HCT116 (cell line): ENCODE measurements around the gene METTL2B. TPM values are rescaled to one million over a fixed set of nuclear protein-coding genes. Genes with fewer than 3 reads are reported as not detected.

Experiments used
- ATAC-seq: fragments of 200-7000 bp; cut with Tn5 transposase; 2 replicates; pipeline ENCODE4 v1.9.1; 2020; ENCODE audit warnings: mild to moderate bottlenecking, moderate library complexity
- BruUV-seq: library from RNA; stranded (reverse); fragments of 400-500 nt; replicated peaks from 2 replicates; lab custom pipeline; 2021; lab: Mats Ljungman, UMichigan
- CTCF ChIA-PET: fragments of 300-600 bp; sonication (Branson Sonifier 250); formaldehyde crosslinking; loops from one replicate; lab custom pipeline; 2021; ENCODE audit warnings: antibody characterized with exemption; lab: Charles Lee
- POLR2A ChIA-PET: fragments of 300-600, 350-600 bp; sonication (Branson Sonifier 250); formaldehyde crosslinking; loops from one replicate; lab custom pipeline; 2021; ENCODE audit warnings: antibody characterized with exemption; lab: Charles Lee
- RAD21 ChIA-PET, 2 experiments: fragments of 300-600 bp; sonication (Branson Sonifier 250); formaldehyde crosslinking; loops; one replicate each; lab custom pipeline; 2023; ENCODE audit warnings: low total read pairs in 2 of 2; ENCODE audit not compliant: uncharacterized antibody in 2 of 2, unreplicated experiment in 2 of 2, low non-redundant PET in 1 of 2; lab: Charles Lee
- DNase-seq: peaks from one replicate; pipeline ENCODE4 v3.0.0-alpha.2; 2010; ENCODE audit warnings: low read depth, low spot score
- H2AFZ ChIP-seq: fragments of 200-600 bp; shearing (Covaris generic), sonication (generic); 2 replicates; pipeline ENCODE4 v1.6.1; 2017; ENCODE audit warnings: low read depth, mixed run types, mixed read lengths, antibody characterized with exemption, low read length; ENCODE audit not compliant: poor library complexity, severe bottlenecking
- H3K27ac ChIP-seq: 2 replicates; pipeline ENCODE4 v1.5.1; 2012; ENCODE audit warnings: low read depth, low read length
- H3K27me3 ChIP-seq: fragments of 200-600 bp; sonication (generic); 2 replicates; pipeline ENCODE4 v1.6.1; 2016; ENCODE audit warnings: mixed run types, low read length, mixed read lengths; ENCODE audit not compliant: insufficient read depth
- H3K36me3 ChIP-seq, 2 experiments: fragments of 200-500 bp in 1 of 2; fragments of 200-600 bp in 1 of 2; sonication (Bioruptor generic) in 1 of 2; sonication (generic) in 1 of 2; 2 replicates each; pipeline versions ENCODE4 v1.5.1 to v1.6.1; 2014 to 2016; ENCODE audit warnings: low read length in 2 of 2, inconsistent platforms in 1 of 2, mixed read lengths in 1 of 2, mixed run types in 1 of 2; ENCODE audit not compliant: insufficient read depth in 2 of 2, control insufficient read depth in 1 of 2
- H3K4me1 ChIP-seq, 2 experiments: fragments of 200-600 bp in 1 of 2; sonication (generic) in 1 of 2; 2 replicates each; pipeline versions ENCODE4 v1.5.1 to v1.6.1; 2012 to 2017; ENCODE audit warnings: low read length in 2 of 2, inconsistent platforms in 1 of 2, mild to moderate bottlenecking in 1 of 2, mixed read lengths in 1 of 2, mixed run types in 1 of 2, moderate library complexity in 1 of 2; ENCODE audit not compliant: insufficient read depth in 2 of 2, control insufficient read depth in 1 of 2
- H3K4me2 ChIP-seq: fragments of 200-600 bp; sonication (generic); 2 replicates; pipeline ENCODE4 v1.6.1; 2017; ENCODE audit warnings: mixed run types, low read length, mixed read lengths
- H3K4me3 ChIP-seq, 2 experiments: fragments of 200-600 bp in 1 of 2; sonication (generic) in 1 of 2; replicated peaks in 1 of 2; 2 replicates each; pipeline ENCODE4 v1.5.1; 2011 to 2016; ENCODE audit warnings: low read length in 2 of 2, control low read depth in 1 of 2, low read depth in 1 of 2, mild to moderate bottlenecking in 1 of 2, mixed read lengths in 1 of 2, mixed run types in 1 of 2
- H3K79me2 ChIP-seq: fragments of 200-600 bp; sonication (generic); 2 replicates; pipeline ENCODE4 v1.6.1; 2017; ENCODE audit warnings: mild to moderate bottlenecking, mixed run types, low read length, moderate library complexity, mixed read lengths; ENCODE audit not compliant: insufficient read depth
- H3K9ac ChIP-seq: fragments of 200-600 bp; sonication (generic); 2 replicates; pipeline ENCODE4 v1.6.1; 2016; ENCODE audit warnings: low read length, mixed read lengths
- H3K9me2 ChIP-seq: fragments of 200-600 bp; sonication (generic), shearing (Covaris generic); 2 replicates; pipeline ENCODE4 v1.6.1; 2017; ENCODE audit warnings: mixed run types, mild to moderate bottlenecking, moderate library complexity; ENCODE audit not compliant: insufficient read depth
- H3K9me3 ChIP-seq, 2 experiments: fragments of 200-500 bp in 1 of 2; fragments of 200-600 bp in 1 of 2; sonication (Bioruptor generic) in 1 of 2; sonication (generic) in 1 of 2; 2 replicates each; pipeline ENCODE4 v1.6.1; 2014 to 2017; ENCODE audit warnings: low read length in 2 of 2, mixed read lengths in 2 of 2, inconsistent platforms in 1 of 2, low read depth in 1 of 2, mild to moderate bottlenecking in 1 of 2, mixed run types in 1 of 2, moderate library complexity in 1 of 2; ENCODE audit not compliant: control insufficient read depth in 1 of 2, insufficient read depth in 1 of 2
- H4K20me1 ChIP-seq: fragments of 200-600 bp; sonication (generic), shearing (Covaris generic); 2 replicates; pipeline ENCODE4 v1.6.1; 2017; ENCODE audit warnings: mixed run types, mild to moderate bottlenecking, moderate library complexity; ENCODE audit not compliant: insufficient read depth
- ELF1 ChIP-seq: IDR thresholded peaks from 2 replicates; pipeline ENCODE4 v1.6.1; 2012; ENCODE audit warnings: low read depth, borderline replicate concordance
- EZH2 ChIP-seq: fragments of 200-600 bp; sonication (generic); IDR thresholded peaks from 2 replicates; pipeline ENCODE4 v1.6.1; 2017; ENCODE audit warnings: antibody characterized with exemption, mixed run types
- EZH2phosphoT487 ChIP-seq: fragments of 200-600 bp; IDR thresholded peaks from 2 replicates; pipeline ENCODE4 v1.6.1; 2018; ENCODE audit warnings: antibody characterized with exemption, borderline replicate concordance
- MAX ChIP-seq: IDR thresholded peaks from 2 replicates; pipeline ENCODE4 v1.6.1; 2012
- POLR2AphosphoS5 ChIP-seq: IDR thresholded peaks from 2 replicates; pipeline ENCODE4 v1.6.1; 2011; ENCODE audit warnings: mild to moderate bottlenecking, low read depth, low read length, moderate library complexity
- REST ChIP-seq: IDR thresholded peaks from 2 replicates; pipeline ENCODE4 v1.6.1; 2012; ENCODE audit warnings: low read depth
- YY1 ChIP-seq: IDR thresholded peaks from 2 replicates; pipeline ENCODE4 v1.6.1; 2011; ENCODE audit warnings: low read length, low read depth, moderate library complexity, mild to moderate bottlenecking; ENCODE audit not compliant: insufficient replicate concordance; ENCODE audit errors: extremely low read depth
- intact Hi-C: fragments of 100-400 bp; cut with micrococcal nuclease; formaldehyde crosslinking; loops from 2 replicates; pipeline ENCODE4 v1.10.0; 2022
- total RNA-seq: library from RNA; stranded (reverse); gene quantifications from one replicate; pipeline ENCODE4 v1.2.1, GENCODE V29; 2021; ENCODE audit not compliant: unreplicated experiment

METTL2B gene
- total RNA-seq, 1 experiment from 2014 or later = 45.7 TPM

- DNase-seq (no peak), ATAC-seq (peak; percentile 3; the same call in 1 of the 2 replicates)
- H3K27me3 ChIP-seq = no peaks in the 10 kb centered on the region
- peaks cover 12% of the 10 kb centered on the region; the same call in 1 of the 2 replicates for H4K20me1 ChIP-seq
- ChIA-PET CTCF (interaction anchor here (0.8 to 3.1 kb wide), 10 partner anchors 10 to 113 kb away, joined by 3 to 114 read pairs (median 4); no protein-coding TSS in a partner anchor), RAD21 (no interaction called here), POLR2A (no interaction called here)
- intact Hi-C loops = loop anchor here (1.0 to 2.0 kb wide), 2 partner anchors 32 to 112 kb away; no protein-coding TSS in a partner anchor
- no peak overlapping the region for H3K9ac ChIP-seq
- H3K4me3 ChIP-seq = no peak overlapping the region
- H3K36me3 ChIP-seq = peaks cover 4 to 20% of the 10 kb centered on the region in 2 experiments; a peak in 3 of 4 replicates
- TF ChIP-seq EZH2 = no peak
- TF ChIP-seq ELF1 = no peak
- no peak for TF ChIP-seq EZH2phosphoT487
- TF ChIP-seq POLR2AphosphoS5 = no peak; the same call in 1 of the 2 replicates
- TF ChIP-seq YY1 = no peak
- no peak for TF ChIP-seq MAX
- no peak for TF ChIP-seq REST
- no peaks in the 10 kb centered on the region for H3K9me3 ChIP-seq
- no TSS peak for BruUV-seq
- H3K79me2 ChIP-seq = peaks cover 55% of the 10 kb centered on the region
- no peaks in the 10 kb centered on the region for H3K9me2 ChIP-seq
- H3K4me2 ChIP-seq = peak overlapping the region; percentile 7; the same call in 1 of the 2 replicates
- H3K27ac ChIP-seq = no peak overlapping the region
- no peak overlapping the region for H2AFZ ChIP-seq
- peaks cover 11 to 38% of the 10 kb centered on the region in 2 experiments for H3K4me1 ChIP-seq
Observed at GRCh38 chr7:128458956-128459355, 17.6 kb upstream of the METTL2B start.
